ENCODE measurements around the gene SMAD3. TPM values are rescaled to one million over a fixed set of nuclear protein-coding genes. Genes with fewer than 3 reads are reported as not detected.

The SMAD3 gene
- total and polyA plus RNA-seq, 2 of the 4 experiments (the other 2 are of a cell fraction) = 71.0 to 177 TPM

GRCh38 chr15:67085818-67086636, 20.6 kb downstream of the SMAD3 start:
- Histone ChIP-seq H3K79me1 (ENCODE audit: low read depth in 1 of 2, low read length in 2 of 2) (peaks cover 6 to 94% of the 10 kb centered on the region in 2 experiments; a peak in 2 of 4 replicates), H3K14ac (replicated peaks; ENCODE audit: low read depth, low read length) (peak overlapping the region; percentile 48; the same call in 1 of the 2 replicates), H3K27me3 (ENCODE audit: control insufficient read depth, insufficient read depth, low read length) (no peaks in the 10 kb centered on the region), H3K27ac (ENCODE audit: insufficient read depth, low read length) (peak overlapping the region; percentile 60; the same call in 1 of the 2 replicates), H4K8ac (ENCODE audit: low read depth in 2 of 2, low read length in 2 of 2) (no peak overlapping the region; a peak in 1 of 4 replicates), H2BK15ac (ENCODE audit: low read depth, low read length) (no peak overlapping the region; the same call in 1 of the 3 replicates), H2AK5ac (ENCODE audit: low read depth, low read length) (peak overlapping the region; percentile 51), H4K5ac (ENCODE audit: low read depth, low read length) (0 out of 2 replicates have a peak overlapping the region, but pooled peaks have one; percentile 36), H2AK9ac (replicated peaks; ENCODE audit: low read depth, low read length, poor library complexity) (peak overlapping the region; percentile 4), H3K56ac (ENCODE audit: extremely low read depth, insufficient read depth, low read length) (no peak overlapping the region), H2BK120ac (ENCODE audit: low read depth, low read length) (0 out of 2 replicates have a peak overlapping the region, but pooled peaks have one; percentile 16), H3K9me1 (ENCODE audit: insufficient read depth, low read length) (peaks cover 75% of the 10 kb centered on the region), H4K91ac (ENCODE audit: insufficient read depth, low read depth, low read length) (no peak overlapping the region), H3K18ac (ENCODE audit: low read depth, low read length) (peak overlapping the region; percentile 57; the same call in 1 of the 2 replicates), H2BK20ac (ENCODE audit: low read depth, low read length) (no peak overlapping the region), H2AFZ (replicated peaks; ENCODE audit: low read length, poor library complexity) (no peak overlapping the region), H3K4me3 (ENCODE audit: insufficient read depth, low read depth, low read length) (no peak overlapping the region), H3K23ac (ENCODE audit: low read depth, low read length) (peak overlapping the region; percentile 25; the same call in 1 of the 2 replicates), H3K4ac (ENCODE audit: low read depth, low read length) (peak overlapping the region; percentile 18; the same call in 1 of the 2 replicates), H3K9me3 (ENCODE audit: control insufficient read depth, insufficient read depth, low read length) (no peaks in the 10 kb centered on the region), H3K9ac (ENCODE audit: low read depth, low read length) (peak overlapping the region; percentile 40; the same call in 1 of the 2 replicates), H3K4me1 (ENCODE audit: control insufficient read depth, insufficient read depth, low read length) (peaks cover 79% of the 10 kb centered on the region), H3K36me3 (ENCODE audit: control insufficient read depth, insufficient read depth, low read length) (peaks cover 44% of the 10 kb centered on the region), H4K20me1 (ENCODE audit: insufficient read depth, low read length) (peaks cover 98% of the 10 kb centered on the region), H3K4me2 (ENCODE audit: low read depth, low read length) (peak overlapping the region; percentile 35), H2BK5ac (ENCODE audit: low read depth, low read length, poor library complexity, severe bottlenecking) (peak overlapping the region; percentile 56)
- POLR2A ChIA-PET (ENCODE audit: unreplicated experiment) = no interaction called here
- ATAC-seq (ENCODE audit: low read depth) = peak; percentile 44
- intact Hi-C loops (cut with micrococcal nuclease) (no loop called here), dilution Hi-C loops (cut with HindIII; ENCODE audit: low sequenced_read_pairs, unreplicated experiment) (no loop called here), in situ Hi-C loops (cut with MboI; ENCODE audit: low sequenced_read_pairs) (no loop called here)
- CTCF ChIA-PET = no interaction called here
- TF ChIP-seq BHLHE40 (IDR thresholded peaks at IDR 0.05; ENCODE audit: low read depth, low read length) (0 out of 2 replicates have a peak, but pooled peaks have one; percentile 21), MXI1 (IDR thresholded peaks at IDR 0.05; ENCODE audit: borderline replicate concordance, low read depth, low read length) (no peak), NFE2L2 (IDR thresholded peaks at IDR 0.05; ENCODE audit: low read depth, low read length) (no peak), CEBPB (IDR thresholded peaks at IDR 0.05; ENCODE audit: low read depth, low read length) (peak; percentile 67), MAZ (IDR thresholded peaks at IDR 0.05; ENCODE audit: borderline replicate concordance, low read depth, low read length) (peak; percentile 25; the same call in 1 of the 2 replicates), POLR2A (IDR thresholded peaks at IDR 0.05; ENCODE audit: low read depth, low read length) (0 out of 2 replicates have a peak, but pooled peaks have one; percentile 13)
- BruUV-seq (replicated peaks) = no TSS peak
- 100% methylated on average over 1 of the region's 3 CpGs; no CpG with 5 or more reads in 1 of the 2 experiments for WGBS, 2 experiments (ENCODE audit: extremely low coverage in 2 of 2, insufficient read length in 1 of 2)
- peak; percentile 88 for DNase-seq
